ENCODE data around the gene EVC.

The EVC gene

DNA sequence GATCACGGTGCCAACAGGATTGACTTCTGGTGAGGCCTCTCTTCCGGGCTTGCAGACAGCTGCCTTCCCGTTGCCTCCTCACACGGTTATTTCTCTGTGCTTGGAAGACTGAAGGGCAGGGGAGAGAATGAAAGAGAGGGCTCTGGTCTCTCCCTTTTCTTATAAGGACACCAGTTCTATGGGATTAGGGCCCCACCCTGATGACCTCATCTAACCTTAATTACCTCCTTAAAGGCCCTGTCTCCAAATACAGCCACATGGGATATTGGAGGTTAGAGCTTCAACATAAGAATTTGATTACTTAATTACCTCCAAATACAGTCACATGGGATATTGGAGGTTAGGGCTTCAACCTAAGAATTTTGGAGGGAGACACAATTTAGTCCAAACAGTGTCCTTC is 46.5 kb downstream of the EVC start:
- no peak for DNase-seq

DNA sequence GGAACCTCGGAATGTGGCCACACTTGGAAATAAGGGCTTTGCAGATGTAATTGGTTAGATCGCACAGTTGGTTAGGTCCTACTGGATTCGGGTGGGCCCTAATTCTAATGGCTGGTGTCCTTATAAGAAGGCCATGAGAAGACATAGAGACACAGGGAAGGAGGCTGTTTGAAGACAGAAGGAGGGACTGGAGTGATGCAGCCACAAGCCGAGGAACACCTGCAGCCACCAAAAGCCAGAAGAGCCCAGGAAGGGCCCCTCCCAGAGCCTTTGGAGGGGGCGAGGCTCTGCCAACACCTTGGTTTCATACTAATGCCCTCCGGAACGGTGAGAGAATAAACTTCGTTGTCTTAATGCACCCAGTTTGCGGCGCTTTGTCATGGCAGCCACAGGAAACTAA is 47.0 kb downstream of the EVC start:
- no peak for DNase-seq

DNA sequence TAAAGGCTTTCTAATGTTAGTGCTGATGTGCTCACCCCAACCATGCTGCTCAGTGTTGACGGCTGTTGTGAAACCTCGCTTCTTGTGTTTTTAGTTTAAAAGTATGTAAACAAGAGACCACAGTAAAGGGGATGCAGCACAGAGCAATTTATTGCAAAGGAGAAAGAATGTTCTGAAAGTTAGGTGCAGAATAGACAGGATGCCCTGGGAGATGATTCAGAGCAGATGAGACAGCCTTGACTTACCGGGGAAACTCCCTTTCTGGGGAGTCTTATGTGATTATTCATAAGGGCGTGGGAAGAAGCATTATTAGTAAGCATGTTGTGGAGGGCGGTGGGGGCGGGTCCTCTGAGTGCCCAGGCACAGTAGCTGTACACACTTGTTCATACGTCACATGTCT is 47.7 kb downstream of the EVC start:
- DNase-seq: no peak

DNA sequence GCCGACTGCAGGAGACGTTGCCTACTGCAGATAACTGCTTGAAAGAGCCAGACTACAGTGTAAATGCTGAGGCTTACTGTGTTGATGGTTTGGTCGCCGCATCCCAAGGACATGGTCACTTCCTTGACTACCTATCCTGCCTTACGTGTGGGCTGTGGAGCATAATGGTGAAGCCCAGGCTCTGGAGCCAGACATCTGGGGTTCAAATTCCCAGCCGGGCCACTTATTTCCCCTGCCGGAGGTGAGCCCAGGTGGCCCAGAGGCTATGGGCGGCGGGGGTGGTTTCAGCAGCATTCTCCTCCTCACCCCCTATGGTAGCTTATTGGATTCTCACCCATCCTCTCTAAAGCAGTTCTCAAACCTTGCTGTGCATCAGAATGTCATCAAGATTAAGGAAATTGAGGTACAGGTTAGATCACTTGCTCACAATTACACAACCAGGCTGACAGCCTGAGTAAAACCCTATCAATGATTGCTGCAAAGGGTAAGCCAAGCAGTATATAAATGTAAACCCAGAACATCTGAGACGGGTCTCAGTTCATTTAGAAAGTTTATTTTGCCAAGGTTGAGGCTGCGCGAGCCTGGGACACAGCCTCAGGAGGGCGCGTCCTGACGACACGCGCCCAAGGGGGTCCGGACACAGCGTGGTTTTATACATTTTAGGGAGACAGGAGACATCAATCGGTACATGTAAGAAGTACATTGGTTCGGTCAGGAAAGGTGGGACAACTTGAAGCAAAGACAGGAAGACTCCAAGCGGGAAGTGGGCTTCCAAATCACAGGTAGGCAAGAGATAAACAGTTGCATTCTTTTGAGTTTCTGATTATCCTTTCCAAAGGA is 48.5 kb downstream of the EVC start:
- DNase-seq: no peak

DNA sequence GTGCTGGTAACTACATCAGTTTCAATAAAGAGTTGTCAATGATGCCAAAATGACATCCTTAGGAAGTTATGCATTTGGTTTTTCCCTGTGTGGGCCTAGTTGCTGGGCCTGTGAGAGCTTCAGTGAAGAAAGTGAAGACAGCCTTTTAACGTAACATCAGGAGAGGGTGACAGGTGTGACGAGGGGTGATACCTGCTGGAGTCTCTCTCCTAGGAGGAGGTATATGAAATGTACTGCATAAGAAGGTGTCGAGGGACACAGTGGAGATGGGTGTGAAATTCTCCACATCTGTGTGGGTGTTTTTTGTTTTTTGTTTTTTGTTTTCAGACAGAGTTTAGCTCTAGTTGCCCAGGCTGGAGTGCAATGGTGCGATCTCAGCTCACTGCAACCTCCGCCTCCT is 49.2 kb downstream of the EVC start:
- no peak for DNase-seq

DNA sequence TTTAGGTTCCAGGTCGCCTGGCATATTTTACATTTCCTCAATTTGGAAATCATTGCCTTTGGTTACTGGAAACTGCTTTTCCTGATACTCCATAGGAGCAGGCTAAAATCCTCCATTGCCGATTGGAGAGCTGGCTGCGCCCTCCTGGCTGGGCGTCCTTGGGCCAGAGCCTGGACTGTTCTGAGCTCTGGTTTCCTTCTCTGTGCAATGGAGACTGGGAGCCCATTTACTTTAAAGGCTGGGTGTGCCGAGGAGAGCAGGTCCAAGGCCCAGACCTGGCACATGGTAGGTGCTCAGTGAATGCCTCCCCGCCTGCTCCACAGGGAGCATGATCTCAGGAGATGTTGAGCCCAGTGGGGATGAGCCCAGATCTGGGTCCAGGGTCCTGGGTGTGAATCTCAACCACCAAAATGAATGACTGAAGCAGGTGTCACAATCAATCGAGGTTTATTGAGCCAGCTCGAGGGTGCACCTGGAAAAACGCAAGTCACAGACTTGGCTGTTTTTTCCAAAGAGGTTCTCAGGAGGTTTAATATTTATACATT is 50.0 kb downstream of the EVC start:
- DNase-seq: no peak

DNA sequence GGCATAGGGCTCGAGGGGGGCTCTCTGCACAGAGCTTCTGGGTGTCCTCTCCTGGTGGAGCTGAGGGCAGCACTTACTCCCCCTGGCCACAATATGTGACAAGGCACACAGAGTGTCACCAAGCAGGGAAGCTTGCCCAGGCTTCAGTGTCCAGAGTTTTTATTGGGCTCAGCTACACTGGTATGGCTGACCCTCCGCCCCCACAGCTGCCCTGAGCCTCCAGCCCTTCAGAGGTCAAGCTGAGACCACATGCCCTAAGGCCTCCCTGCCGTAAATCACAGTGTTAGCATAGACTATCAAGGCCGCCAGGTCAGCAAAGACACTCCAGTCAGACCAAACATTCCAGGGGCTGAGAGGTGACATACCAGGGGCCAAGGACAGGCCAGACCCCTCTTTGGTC is 59.0 kb downstream of the EVC start:
- DNase-seq: no peak

DNA sequence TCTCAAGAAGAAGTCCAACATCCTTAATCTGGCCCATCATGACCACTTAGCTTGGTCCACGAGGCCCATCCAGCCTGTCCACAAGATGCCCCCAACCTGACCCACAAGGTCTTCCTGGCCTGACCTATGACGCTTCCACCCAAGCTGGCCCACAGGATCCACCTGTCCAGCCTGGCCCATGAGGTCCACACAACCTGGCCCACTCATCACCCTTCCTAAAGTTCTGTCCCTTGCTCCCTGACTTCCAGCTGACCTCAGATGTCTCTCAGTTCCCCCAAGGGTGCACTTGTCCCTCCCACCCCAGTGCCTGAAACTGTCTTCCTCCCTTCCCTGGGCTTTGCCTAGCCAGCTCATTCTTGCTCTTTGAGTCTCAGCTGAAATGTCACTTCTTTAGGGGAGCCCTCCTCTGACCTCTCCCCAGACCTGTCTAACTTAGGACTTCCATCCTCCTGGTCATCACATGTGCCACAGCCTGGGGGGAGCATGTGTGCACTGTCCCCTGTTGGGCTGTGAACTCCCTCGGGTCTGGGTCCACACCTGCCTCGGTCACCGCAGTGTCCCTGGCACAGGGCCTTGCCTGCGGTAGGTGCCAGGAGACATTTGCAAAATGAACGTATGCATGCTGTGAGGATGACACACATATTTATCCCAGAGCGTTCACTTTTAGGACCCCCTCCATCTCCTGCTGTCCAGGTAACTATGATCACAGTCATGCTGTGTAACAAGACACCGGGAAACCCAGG is 61.7 kb downstream of the EVC start:
- DNase-seq: no peak

DNA sequence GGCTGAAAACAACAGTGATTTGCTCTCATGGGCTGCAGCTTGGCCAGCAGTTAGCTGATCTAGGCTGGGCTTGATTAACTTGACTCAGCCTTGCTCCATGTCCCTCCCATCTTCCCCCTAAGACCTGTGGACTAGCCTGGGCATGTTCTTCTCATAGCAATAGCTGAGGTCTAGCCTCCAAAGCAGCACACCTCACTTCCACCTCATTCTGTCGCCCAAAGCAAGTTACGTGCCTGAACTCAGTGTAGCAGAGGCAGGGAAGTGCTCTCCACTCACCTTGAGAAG is 62.2 kb downstream of the EVC start:
- DNase-seq: no peak

DNA sequence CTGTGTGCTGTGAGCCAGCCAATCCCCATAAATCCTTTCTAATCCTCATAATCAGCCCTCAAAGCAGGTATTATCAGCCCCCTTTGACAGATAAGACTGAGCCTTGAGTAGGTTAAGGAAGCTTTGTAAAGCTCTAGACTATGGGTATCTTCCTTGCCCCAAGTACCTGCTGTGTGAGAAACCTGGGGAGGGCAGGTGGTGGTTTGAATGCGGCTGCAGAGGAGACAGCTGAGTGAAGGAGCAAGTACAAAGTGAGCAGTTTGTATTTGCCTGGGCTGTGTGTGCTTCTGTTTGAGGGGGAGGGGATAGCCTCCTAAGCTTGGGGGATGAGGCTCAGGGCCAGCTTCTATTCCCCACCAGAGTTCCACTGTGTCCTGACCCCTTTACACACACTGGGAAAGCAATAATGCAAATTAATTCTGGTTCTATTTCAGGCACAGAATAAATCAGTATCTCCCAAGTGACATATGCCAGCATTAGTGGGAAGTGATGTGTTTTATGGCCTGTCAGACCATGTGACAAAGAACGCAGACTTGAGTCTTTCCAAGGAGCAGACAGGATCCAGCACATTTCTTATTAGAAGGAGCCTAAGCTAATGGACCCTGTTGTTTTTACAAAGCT is 63.5 kb downstream of the EVC start:
- no peak for DNase-seq

DNA sequence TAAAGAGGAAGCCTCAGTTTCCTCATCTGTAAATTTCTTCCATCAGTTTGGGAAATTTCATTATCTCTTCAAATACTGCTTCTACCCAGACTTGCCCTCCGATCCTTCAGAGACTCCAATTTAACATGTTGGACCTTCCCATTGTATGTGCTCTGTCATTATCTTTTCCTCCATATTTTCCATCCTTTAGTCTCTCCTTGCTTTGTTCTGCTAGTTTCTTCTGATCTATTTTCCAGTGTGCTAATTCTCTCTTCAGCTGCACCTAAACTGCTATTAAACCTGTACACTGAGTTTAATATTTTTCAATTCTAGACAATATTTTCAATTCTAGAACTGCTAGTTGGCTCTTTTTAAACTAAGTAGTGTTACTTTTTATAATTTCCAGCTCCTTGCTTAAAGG is 65.5 kb downstream of the EVC start:
- DNase-seq: no peak

DNA sequence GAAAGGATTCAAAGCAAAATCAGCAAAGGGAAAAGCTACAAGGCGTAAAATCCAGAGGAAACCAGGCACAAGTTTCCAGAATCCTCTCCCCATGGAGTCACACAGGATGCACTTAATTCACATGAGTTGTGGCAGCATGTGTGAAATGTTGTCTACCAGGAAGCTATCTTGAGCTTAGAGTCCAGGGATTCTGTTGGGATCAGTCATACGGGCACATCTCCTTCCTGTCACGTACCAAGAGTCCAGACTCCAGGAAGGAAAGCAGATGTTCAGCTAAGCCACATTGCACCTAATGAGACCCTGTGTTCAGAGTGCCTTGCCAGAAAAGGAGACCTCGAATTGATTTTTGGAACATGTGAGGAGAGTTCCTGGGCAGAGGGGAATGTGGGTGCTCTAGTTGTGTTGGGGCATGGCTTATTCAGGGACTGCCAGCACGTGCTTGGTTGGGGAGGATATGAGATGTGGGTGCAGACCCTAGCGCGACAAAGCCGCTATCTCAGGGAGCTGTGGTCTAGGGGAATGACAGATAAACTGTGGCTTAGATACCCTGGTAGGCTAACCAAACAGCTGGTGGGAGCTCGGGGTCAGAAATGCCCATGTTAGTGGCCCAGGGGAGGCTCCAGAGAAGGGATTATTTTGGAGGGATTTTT is 70.0 kb downstream of the EVC start:
- no peak for DNase-seq

DNA sequence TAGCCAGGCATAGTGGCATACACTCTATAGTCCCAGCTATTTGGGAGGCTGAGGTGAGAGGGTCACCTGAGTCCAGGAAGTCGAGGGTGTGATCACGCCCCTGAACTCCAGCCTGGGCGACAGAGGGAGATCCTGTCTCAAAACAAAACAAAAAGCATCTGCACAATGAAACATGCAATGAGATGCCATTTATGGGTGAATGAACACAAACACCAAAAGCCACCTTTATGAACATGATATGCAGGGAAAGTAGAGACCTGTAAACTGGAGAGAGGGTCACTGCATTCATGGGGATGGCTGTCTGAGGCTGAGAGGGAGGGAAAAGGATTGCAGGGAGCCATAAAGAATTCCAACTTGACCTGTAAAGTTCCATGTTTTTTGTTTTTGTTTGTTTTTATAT is 70.7 kb downstream of the EVC start:
- DNase-seq: no peak

DNA sequence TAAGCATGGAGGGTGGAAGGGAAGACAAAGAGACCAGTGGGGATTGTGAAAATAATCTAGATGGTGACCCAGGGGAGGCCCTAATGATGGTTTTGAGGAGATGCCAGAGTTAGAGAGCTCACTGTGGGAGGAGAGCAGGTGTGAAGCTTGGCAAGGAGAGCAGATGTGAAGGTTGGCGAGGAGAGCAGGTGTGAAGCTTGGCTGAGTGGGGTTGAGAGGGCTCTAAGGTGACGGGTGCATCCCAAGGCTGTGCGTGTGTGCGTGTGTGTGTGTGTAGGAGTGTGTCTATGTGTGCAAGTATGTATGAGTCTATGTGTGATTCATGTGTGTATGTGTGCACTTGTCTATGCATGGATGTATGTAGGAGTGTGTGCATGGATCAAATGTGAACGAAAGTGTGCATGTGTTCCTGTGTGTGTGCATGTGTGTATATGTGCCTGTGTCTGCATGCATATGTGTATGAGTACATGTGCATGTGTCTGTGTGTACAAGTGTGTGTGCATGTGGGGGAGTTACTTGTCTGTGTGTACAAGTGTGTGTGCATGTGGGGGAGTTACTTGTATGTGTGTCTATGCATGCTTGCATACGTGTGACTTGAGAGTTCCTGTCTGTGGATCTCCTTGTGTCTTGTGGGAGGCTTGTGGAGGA is 72.0 kb downstream of the EVC start:
- DNase-seq: no peak

DNA sequence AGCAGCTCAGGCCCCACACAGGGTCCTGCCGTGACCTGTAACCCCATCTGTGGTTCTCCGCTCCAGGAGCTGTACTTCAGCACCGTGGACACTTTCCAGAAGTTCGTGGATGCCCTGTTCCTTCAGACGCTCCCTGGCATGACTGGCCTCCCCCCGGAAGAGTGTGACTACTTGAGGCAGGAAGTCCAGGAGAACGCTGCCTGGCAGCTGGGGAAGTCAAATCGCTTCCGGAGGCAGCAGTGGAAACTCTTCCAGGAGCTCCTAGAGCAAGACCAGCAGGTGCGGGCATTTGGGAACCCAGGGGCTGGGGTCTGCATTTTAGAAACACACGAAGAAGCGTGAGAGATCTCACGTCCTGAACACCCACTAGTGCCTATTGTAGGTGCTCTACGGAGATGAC is 72.5 kb downstream of the EVC start:
- no peak for DNase-seq

DNA sequence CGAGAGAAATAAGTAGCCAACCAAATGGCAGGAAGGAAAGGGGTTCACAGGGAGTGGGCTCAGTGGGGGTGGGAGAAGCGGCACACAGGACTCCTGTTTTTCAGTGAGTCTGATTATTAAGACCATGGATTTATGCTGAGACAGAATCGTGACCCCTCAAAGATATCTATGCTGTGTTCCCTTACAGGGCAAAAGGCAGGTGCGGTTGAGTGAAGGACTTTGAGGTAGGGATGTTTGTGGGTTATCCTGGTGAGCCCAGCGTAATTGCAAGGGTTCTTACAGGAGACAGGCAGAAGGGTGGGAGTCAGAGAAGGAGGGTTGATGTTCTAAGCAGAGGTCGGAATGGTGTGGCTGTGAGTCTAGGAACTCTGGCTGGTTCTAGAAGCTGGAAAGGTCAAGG is 73.0 kb downstream of the EVC start:
- no peak for DNase-seq

DNA sequence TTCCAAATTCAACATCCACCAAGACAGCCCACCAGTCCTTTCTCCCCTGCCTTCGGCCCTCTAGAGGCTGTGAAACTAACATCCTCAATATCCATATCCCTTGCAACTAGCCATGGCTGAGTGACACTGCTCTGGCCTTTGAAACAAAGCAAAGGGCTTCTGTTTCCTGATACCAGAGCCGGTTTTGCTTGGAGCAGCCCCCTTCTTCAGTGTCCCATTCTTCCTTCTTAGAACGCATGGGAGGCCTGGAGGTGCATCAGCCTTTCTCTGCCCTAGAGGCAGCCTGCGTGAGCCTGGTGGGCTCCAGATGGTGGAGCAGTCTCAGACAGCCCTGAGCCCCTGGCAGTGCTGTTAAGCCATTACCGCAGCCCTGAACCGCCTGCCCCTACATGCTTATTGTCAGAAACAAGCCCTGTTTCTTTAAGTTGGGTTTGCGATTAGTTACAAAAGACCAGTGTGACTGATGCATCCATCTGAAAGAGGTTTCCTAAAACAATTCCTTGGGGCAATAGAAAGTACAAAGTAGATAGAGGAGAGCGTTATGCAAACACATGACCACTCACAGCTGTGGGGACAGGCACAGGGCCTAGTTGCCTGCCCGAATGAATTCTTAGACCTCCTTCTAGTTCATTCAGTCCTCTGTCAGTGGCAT is 74.1 kb downstream of the EVC start:
- DNase-seq: no peak

DNA sequence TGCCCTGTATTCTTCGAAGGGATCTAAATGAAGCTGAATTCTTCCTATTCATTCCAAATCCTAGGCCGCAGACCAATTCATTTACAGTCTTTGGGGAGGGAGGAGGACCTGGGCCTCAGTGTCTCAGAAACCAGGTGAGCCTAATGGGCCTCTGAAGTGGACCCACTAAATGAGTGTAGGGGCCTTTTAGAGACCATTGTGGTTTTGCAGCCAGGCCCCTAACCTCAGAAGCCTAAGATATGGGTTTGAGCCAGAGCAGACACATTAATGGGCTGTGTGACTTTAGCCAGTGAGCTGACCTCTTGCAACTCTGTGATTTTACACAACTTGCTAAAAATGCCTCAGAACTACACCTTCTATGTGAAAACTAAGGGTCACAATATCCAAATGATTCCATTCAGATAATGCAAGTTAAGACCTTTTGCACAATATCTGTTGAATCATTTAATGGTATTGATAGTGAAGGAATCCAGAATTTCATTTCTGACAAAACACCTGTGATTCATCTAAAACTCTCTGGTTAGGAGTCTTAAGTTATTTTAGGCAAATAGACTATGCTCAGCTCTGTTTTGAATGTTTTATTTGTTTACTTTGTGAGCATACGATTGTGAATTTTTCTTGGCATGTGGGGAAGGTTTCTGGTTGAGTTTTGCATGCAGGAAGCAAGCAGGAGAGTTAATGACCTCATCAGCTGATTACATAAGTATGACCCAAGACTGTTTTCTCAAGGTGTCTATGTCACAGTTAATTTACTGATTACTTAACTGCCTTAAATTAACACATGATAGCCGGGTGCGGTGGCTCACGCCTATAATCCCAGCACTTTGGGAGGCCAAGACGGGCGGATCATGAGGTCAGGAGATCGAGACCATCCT is 75.0 kb downstream of the EVC start:
- no peak for DNase-seq

DNA sequence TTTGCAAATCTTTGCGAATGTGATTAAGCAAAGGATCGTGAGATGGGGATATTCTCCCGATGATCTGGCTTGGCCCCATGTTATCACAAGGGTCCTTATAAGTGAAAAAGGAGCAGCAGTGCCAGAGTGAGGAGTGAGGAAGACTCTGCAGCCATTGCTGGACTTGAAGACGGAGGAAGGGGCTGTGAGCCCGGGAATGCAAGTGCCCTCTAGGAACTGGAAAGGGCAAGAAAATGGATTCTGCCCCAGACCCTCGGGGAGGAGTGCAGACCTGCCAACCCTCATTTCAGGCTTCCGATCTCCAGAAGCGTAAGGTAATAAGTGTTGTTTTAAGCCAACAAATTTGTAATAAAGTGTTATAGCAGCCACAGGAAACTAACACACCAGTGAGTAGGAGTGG is 76.3 kb downstream of the EVC start:
- no peak for DNase-seq

DNA sequence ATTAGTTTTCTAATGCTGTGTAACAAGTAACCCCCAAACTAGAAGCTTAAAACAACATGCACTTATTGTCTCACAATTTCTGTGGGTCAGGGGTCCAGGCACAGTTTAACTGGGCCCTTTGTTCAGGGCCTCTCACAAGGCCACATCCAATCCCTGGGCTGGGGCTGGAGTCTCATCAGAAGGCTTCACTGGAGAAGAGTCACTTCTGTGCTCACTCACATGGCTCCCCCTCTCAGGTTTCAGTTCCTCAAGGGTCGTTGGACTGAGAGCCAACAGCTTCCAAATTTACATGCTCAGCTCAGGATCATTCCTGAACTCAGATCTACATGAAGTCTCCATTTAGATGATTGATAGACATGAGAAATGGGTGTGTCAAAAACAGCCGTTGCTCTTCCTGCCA is 77.1 kb downstream of the EVC start:
- DNase-seq: peak; percentile 0

DNA sequence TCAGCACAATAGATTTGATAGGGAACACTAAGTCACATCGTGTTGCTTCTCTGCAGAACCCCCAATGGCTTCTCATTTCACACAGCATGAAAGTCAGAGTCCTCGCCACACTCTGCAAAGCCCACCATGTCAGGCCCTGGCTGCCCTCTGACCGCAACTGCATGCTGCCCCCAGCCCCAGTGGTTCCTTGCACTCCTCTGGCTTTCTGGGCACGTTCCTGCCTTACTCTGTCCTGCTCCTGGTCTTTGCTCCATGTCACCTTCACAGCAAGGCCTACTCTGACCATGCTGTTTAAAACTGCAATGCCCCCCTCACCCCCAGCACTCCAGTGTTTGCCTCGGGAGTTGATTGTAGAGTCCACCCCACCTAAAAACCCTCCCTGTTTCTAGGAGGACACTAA is 78.1 kb downstream of the EVC start:
- DNase-seq: no peak

DNA sequence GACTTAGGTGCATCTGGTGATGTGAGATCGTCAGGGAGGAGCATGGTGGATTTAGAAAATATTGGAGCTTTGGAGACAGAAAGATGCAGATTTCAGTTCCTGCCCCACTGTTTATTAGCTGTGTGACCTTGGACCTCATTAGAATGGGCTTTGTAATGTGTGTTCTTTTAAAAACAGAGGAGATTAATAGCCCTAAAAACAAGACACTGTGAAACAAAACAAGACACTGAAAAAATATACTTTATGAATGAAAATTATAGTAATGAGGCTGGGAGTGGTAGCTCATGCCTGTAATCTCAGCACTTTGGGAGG is 79.5 kb downstream of the EVC start:
- no peak for DNase-seq

Data from MV-4-11 (cell line).